ENCODE results near the gene CCDC146.

Gene CCDC146

DNA sequence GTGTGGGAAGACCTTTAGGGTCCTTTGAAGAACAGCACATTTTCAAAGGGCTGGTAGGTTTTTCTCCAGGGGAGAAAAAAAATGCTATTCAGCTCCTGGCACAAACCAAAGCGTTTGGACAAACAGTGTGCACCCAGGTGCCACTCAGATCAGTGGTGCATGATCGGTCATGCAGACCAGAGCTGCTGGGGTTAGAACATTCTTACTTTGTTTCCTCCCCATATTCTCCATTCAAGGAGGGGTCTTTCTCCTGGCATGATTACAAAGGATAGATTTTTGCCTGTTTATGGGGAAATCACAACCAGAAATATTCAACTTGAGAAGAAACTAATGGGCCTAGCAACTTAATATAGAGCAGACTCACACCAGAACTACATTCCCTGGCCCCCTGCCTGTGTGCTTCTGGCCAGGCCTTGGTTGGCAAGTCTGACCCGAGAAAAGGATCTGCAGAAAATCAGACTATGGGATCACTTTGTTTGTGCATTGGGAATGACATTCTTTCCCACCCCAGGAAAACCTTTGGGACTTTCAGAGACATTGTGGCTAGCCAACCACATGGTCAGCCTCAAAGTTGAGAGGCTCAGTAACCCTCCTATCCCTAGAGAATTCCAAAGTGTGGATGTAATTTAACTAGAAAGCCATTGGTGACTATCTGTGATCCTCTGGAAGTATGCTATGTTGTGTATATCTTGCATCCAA lies 159.5 kb downstream of the CCDC146 start:
- DNase-seq (ENCODE audit: insufficient read length, low spot score) (no peak), FAIRE-seq (peak; percentile 9)
- TF ChIP-seq POU2F2 (IDR thresholded peaks at IDR 0.05; ENCODE audit: low read depth, low read length) (no peak), PAX5 (IDR thresholded peaks at IDR 0.05; ENCODE audit: insufficient read depth, low read length, severe bottlenecking) (no peak), TAF1 (IDR thresholded peaks at IDR 0.05; ENCODE audit: low read depth, low read length) (no peak), POLR2AphosphoS5 (IDR thresholded peaks at IDR 0.05; ENCODE audit: low read depth, low read length) (no peak), SPI1 (IDR thresholded peaks at IDR 0.05; ENCODE audit: low read depth, low read length) (no peak), POLR2A (IDR thresholded peaks at IDR 0.05; ENCODE audit: low read depth, low read length) (no peak)

DNA sequence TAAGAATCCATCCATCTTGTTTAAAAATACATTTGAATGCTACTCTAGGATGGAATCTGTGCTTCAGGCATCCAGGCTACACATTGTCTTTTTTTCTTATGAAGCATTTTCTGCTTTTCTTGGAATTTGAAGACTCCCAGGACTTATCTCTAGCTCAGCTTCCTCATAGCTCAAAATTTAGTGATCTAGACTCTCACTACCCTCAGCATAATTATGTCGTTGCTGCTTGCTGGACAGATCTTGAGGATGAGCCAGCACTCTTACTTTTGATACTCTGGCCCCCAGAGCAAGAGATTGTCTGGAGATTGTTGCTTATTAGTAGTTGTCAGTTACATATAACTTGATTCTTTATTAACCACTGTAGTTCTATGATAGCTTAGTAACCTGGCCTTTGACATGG lies 160.5 kb downstream of the CCDC146 start:
- FAIRE-seq (no peak), DNase-seq (ENCODE audit: insufficient read length, low spot score) (no peak)
- TF ChIP-seq POLR2A (IDR thresholded peaks at IDR 0.05; ENCODE audit: low read depth, low read length) (no peak), TAF1 (IDR thresholded peaks at IDR 0.05; ENCODE audit: low read depth, low read length) (no peak), POU2F2 (IDR thresholded peaks at IDR 0.05; ENCODE audit: low read depth, low read length) (no peak), SPI1 (IDR thresholded peaks at IDR 0.05; ENCODE audit: low read depth, low read length) (no peak), POLR2AphosphoS5 (IDR thresholded peaks at IDR 0.05; ENCODE audit: low read depth, low read length) (no peak), PAX5 (IDR thresholded peaks at IDR 0.05; ENCODE audit: insufficient read depth, low read length, severe bottlenecking) (no peak)

DNA sequence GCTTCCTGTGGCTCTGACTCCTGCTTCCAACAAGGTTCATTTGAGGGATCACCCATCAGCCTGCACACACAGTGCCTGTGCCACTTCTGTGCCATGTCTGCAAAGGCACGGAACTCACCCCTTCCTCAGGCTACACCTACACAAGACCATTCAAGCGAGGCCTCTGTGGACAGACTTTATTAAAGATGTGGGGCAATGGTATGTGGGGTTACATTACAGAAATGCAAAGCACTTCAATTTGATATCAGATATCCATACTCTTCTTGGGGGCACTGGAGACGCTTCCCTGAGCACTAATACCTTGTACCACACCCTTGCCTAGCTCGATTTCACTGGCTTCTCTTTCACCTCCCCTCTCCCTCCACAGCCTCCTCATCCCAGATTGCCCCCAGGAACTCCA lies 161.6 kb downstream of the CCDC146 start:
- TF ChIP-seq POU2F2 (IDR thresholded peaks at IDR 0.05; ENCODE audit: low read depth, low read length) = no peak
- TF ChIP-seq TAF1 (IDR thresholded peaks at IDR 0.05; ENCODE audit: low read depth, low read length) = no peak
- no peak for TF ChIP-seq POLR2A (IDR thresholded peaks at IDR 0.05; ENCODE audit: low read depth, low read length)
- no peak for TF ChIP-seq POLR2AphosphoS5 (IDR thresholded peaks at IDR 0.05; ENCODE audit: low read depth, low read length)
- TF ChIP-seq SPI1 (IDR thresholded peaks at IDR 0.05; ENCODE audit: low read depth, low read length) = no peak
- no peak for TF ChIP-seq PAX5 (IDR thresholded peaks at IDR 0.05; ENCODE audit: insufficient read depth, low read length, severe bottlenecking)
- FAIRE-seq (no peak), DNase-seq (ENCODE audit: insufficient read length, low spot score) (no peak)

DNA sequence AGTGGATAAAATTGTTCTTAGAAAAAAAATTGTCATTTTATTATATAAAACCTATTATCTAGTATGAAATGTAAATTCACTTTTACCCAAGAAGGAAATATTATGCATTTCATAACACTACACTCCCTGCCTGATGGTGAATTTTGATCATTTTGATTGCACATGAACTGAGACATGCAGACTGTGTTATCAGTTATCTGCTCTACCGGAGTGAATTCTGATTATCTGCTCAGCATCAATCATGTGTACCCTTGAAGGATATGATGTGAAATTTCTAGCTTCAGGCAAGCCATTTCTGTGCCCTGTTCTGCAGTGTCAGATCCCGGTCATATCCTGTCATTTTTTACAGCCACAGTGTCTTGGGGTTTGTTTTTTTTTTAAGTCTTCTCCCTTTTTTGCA lies 162.2 kb downstream of the CCDC146 start:
- no peak for TF ChIP-seq POU2F2 (IDR thresholded peaks at IDR 0.05; ENCODE audit: low read depth, low read length)
- TF ChIP-seq SPI1 (IDR thresholded peaks at IDR 0.05; ENCODE audit: low read depth, low read length) = no peak
- no peak for TF ChIP-seq TAF1 (IDR thresholded peaks at IDR 0.05; ENCODE audit: low read depth, low read length)
- no peak for TF ChIP-seq POLR2AphosphoS5 (IDR thresholded peaks at IDR 0.05; ENCODE audit: low read depth, low read length)
- TF ChIP-seq POLR2A (IDR thresholded peaks at IDR 0.05; ENCODE audit: low read depth, low read length) = no peak
- no peak for TF ChIP-seq PAX5 (IDR thresholded peaks at IDR 0.05; ENCODE audit: insufficient read depth, low read length, severe bottlenecking)
- DNase-seq (ENCODE audit: insufficient read length, low spot score) (no peak), FAIRE-seq (no peak)

DNA sequence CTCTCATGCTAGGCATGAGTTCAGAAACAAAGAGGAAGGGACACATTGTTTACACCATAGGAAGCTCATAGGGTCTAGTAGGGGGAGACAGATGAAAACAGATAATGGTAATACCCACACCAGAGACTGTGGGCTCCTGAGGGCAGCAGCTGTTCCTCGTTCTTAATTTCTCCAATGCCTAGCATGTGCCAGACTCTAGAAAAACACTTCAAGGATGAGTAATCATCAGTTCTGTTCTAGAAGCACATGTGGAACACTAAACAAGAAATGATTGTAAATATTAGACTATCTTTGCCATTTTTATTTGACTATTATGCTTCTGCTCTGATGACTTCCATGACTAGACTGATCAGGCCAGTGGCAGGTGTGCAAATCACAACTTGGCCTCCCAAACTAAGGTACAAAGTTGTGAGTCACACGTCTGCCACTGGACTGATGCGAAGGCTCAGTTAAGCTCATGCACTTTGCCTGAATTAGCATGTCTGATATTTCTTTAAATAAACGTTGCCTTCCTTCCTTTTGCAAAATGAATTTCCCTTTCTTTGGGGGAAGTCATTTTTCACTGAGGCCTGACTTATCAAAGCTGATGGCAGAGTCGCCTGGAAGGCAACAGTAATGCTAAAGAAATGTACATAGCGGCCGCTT lies 166.4 kb downstream of the CCDC146 start:
- no peak for FAIRE-seq
- no peak for TF ChIP-seq PAX5 (IDR thresholded peaks at IDR 0.05; ENCODE audit: insufficient read depth, low read length, severe bottlenecking)
- TF ChIP-seq TAF1 (IDR thresholded peaks at IDR 0.05; ENCODE audit: low read depth, low read length) = no peak
- no peak for TF ChIP-seq POLR2A (IDR thresholded peaks at IDR 0.05; ENCODE audit: low read depth, low read length)
- DNase-seq (ENCODE audit: insufficient read length, low spot score) = no peak

DNA sequence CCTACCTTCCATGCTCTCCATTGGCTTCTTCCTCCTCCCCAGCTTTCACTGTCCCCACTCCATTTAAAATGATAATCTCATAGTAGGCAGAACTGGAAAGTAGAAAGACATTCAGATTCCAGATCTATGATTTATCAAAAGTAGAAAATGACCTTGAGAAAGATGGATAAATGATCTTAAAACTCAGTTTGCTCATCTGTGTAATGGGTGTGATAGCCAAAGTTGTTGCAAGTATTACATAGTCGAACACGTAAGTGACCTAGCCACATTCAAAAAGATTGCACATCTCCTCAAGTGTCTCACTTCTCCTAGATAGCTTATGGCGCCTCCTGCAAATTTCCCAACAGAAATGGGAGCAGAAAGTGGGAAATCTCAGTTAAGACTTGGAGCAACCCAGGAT lies 167.0 kb downstream of the CCDC146 start:
- DNase-seq (ENCODE audit: insufficient read length, low spot score) (no peak), FAIRE-seq (peak; percentile 9)
- TF ChIP-seq PAX5 (IDR thresholded peaks at IDR 0.05; ENCODE audit: insufficient read depth, low read length, severe bottlenecking) = no peak
- TF ChIP-seq POLR2A (IDR thresholded peaks at IDR 0.05; ENCODE audit: low read depth, low read length) = no peak
- TF ChIP-seq POLR2AphosphoS5 (IDR thresholded peaks at IDR 0.05; ENCODE audit: low read depth, low read length) = no peak
- no peak for TF ChIP-seq TAF1 (IDR thresholded peaks at IDR 0.05; ENCODE audit: low read depth, low read length)
- no peak for TF ChIP-seq SPI1 (IDR thresholded peaks at IDR 0.05; ENCODE audit: low read depth, low read length)
- TF ChIP-seq POU2F2 (IDR thresholded peaks at IDR 0.05; ENCODE audit: low read depth, low read length) = no peak

DNA sequence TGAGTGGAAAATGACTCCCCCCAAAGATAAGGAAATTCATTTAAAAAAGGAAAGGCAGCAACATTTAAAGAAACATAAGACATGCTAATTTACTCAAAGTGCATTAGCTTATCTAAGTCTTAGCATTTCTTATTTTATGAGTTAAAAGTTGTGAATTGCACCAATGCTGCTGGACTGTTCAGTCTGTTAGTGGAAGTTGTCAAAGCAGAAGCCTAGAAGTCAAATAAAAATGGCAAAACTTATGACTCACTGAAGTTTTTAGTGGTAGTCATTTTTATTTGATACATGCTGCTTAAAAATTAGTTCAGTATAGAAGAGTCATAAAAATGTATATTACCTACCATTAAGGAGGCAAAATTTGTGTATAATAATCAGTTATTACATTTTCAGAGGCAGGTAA lies 168.0 kb downstream of the CCDC146 start:
- no peak for DNase-seq (ENCODE audit: insufficient read length, low spot score)
- no peak for FAIRE-seq

DNA sequence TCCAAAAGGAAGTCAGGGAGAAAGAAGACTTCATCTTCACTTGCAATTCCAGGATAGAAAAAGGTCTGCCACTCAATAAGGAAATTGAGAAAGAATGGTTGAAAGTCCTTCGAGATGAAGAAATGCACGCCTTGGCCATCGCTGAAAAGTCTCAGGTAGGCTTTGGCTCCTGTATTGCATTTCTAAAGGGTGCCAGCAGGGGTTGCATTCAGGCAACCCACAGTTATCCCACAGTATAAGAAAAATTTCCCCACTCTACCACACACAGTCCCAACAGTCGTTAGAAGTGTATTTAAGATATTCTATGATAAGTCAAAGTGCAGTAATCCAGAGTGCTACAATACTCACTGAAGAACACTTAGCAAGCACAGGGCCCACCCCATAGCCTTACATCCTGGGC lies 170.6 kb downstream of the CCDC146 start:
- no peak for TF ChIP-seq POLR2A (IDR thresholded peaks at IDR 0.05; ENCODE audit: low read depth, low read length)
- no peak for FAIRE-seq
- DNase-seq (ENCODE audit: insufficient read length, low spot score) = no peak

More for the DNA sequence above, 168.0 kb downstream of the CCDC146 start:
- no peak for TF ChIP-seq TAF1 (IDR thresholded peaks at IDR 0.05; ENCODE audit: low read depth, low read length)
- no peak for TF ChIP-seq PAX5 (IDR thresholded peaks at IDR 0.05; ENCODE audit: insufficient read depth, low read length, severe bottlenecking)
- no peak for TF ChIP-seq SPI1 (IDR thresholded peaks at IDR 0.05; ENCODE audit: low read depth, low read length)
- TF ChIP-seq POLR2A (IDR thresholded peaks at IDR 0.05; ENCODE audit: low read depth, low read length) = no peak
- TF ChIP-seq POU2F2 (IDR thresholded peaks at IDR 0.05; ENCODE audit: low read depth, low read length) = no peak
- no peak for TF ChIP-seq POLR2AphosphoS5 (IDR thresholded peaks at IDR 0.05; ENCODE audit: low read depth, low read length)

DNA sequence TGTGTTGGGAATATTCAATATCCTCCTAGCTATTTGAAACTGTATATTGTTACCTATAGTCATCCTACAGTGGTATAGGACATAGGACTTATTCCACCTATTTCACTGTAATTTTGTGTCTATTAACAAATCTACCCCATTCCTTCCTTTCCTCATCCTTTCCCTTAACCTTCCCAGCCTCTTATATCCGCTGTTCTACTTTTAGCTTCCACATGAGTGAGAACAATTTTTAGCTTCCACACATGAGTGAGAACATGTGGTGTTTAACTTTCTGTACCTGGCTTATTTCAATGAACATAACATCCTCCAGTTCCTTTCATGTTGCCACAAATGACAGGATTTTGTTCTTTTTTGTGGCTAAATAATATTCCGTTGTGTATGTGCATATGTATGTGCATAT lies 173.1 kb downstream of the CCDC146 start:
- peak; percentile 9 for FAIRE-seq
- TF ChIP-seq POLR2AphosphoS5 (IDR thresholded peaks at IDR 0.05; ENCODE audit: low read depth, low read length) (no peak), POLR2A (IDR thresholded peaks at IDR 0.05; ENCODE audit: low read depth, low read length) (no peak), TAF1 (IDR thresholded peaks at IDR 0.05; ENCODE audit: low read depth, low read length) (no peak), POU2F2 (IDR thresholded peaks at IDR 0.05; ENCODE audit: low read depth, low read length) (no peak), SPI1 (IDR thresholded peaks at IDR 0.05; ENCODE audit: low read depth, low read length) (no peak), PAX5 (IDR thresholded peaks at IDR 0.05; ENCODE audit: insufficient read depth, low read length, severe bottlenecking) (no peak)
- no peak for DNase-seq (ENCODE audit: insufficient read length, low spot score)
